Measurements from ENCODE around the gene IFNG.
A peak's percentile ranks its signal among the peaks of the same experiment; 100 is the strongest.

Gene IFNG

GRCh38 chr12:68115281-68115680, 44.3 kb downstream of the IFNG start:
- no peak for DNase-seq (ENCODE audit: low read depth in 2 of 2)

DNA sequence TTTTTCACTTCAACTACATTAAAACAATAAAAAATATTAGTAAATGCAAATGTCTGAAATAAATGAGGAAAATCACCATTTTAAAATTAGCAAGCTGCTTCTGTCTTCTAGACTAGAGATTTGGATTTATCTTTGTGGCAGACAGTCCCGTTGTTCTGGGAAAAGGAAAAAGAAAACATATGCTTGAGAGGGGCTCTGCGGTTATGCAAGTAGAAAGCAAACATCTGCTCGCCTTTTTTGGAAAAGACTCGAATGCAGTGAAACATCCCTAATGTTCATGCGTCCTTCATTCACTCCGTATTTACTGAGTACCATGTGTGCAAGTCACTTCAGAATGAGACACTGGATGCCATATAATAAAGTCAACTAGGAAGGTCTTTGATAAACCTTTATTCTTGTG, 44.9 kb downstream of the IFNG start:
- DNase-seq (ENCODE audit: low read depth in 2 of 2) = no peak

DNA sequence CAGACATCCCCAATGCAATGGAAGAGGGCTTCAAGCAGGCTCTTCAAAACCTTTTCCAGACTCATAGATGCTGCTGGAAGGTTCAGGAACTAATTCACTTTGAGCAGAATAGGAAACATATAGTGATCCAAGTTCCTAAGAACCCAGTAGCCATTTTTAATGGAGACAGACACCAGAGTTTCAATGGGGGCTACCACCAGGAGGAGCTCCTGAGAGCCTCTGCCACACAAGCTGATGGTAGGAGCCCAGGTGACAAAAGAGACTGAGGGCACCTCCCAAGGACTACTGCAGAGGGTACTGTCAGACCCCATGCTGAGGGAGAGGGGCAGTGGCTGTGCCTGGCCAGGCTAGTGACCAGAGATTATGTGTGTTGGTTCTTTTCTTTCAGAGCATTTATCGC, 45.9 kb downstream of the IFNG start:
- peak in 1 of 2 experiments; percentile 36 for DNase-seq (ENCODE audit: low read depth in 2 of 2)

GRCh38 chr12:68111995-68112394, 47.5 kb downstream of the IFNG start:
- DNase-seq (ENCODE audit: low read depth in 2 of 2) = no peak

DNA sequence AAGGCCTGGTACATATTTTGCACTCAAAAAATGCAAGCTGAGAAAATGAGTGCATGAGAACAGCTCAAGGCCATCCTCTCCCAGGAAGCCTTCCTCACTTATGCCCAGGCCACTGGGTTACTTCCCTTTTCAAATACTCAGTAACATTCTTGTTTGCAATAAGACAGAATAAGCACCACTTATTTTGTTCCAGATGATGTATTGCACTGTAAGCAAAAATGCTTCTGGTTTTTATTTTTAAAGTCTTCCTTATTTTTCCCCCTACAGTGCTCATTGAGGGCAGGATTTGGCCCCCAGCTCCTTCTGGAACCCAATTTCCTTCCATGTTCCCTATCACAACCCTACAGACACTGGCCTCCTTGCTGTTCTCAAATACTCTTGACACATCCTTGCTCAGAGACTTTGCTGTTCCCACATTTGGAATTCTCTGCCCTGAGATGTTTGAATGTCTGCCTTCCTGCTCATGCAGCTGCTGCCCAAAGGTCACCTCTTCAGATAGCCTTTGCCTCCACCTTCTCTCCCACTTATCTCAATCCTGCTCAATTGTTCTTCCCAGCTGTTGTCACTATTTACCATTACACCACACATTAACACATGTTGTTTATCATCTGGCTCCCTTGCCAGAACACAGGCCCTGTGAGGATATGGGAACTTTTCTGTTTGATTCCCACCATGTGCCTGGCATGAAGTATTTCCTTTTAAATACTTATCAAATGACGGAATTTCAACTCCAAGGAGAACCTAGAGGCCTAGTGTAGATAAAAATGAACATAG, 49.9 kb downstream of the IFNG start:
- DNase-seq (ENCODE audit: low read depth in 2 of 2) = no peak

DNA sequence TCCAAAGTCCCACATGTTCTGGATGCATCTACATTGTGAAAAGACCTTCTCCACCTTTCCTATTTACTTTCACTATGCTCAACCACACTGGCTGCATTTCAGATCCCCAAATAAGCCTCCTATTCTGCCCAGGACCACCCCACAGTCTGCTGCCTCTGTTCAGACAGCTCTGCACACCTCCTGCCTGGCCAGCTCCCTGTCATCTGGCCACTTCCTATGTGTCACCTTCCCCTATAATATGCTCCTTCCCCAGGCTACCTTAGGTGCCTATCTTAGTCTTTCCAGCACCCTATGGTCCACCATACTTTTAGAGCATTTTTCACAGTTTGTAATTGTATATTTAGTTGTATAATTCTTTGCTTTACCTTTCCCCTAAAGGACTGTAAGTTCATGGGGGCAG, 50.5 kb downstream of the IFNG start:
- DNase-seq (ENCODE audit: low read depth in 2 of 2) = no peak

DNA sequence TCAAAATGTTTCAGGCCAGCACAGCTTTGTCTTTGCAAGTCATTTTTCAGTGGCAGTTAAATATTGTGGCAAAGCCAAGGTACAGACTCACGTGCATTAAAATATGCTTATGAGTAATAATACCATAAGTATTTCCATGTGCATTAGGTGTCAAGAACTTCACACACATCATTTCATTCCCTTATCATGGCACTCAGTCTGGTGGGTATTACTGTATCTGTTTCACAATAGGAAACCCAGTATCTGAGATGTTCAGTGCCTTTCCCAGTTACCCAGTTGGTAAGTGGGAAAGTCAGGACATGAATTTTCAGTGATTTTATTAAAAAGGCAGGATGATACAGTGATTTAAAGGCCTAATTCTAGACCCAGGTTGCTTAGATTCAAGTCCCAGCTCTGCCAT, 52.9 kb downstream of the IFNG start:
- DNase-seq (ENCODE audit: low read depth in 2 of 2) = no peak

- DNase-seq (ENCODE audit: low read depth in 2 of 2) = no peak
These were observed 53.4 kb downstream of the IFNG start for GRCh38 chr12:68106160-68106559.

Measured in stimulated activated CD4-positive, alpha-beta T cell treated with anti-CD3 and anti-CD28 coated beads, Interleukin-12 subunit alpha, Interleukin-12 subunit beta, amount 100 ng/mL, for 24 hours (primary cell).